Spleen (tissue), 11 donors: ENCODE measurements around the gene CNDP2. TPM values are rescaled to one million over a fixed set of nuclear protein-coding genes. Genes with fewer than 3 reads are reported as not detected.

Experiments used
- DNase-seq: peaks from one replicate; pipeline ENCODE4 v3.0.0-alpha.2; 2020
- H3K27ac ChIP-seq, 8 donors: fragments of 200-600 bp; sonication (generic) in 7 of 8; 1 replicate in 4 of 8; 2 replicates in 4 of 8; pipeline versions ENCODE4 v1.5.0 to v1.8.0; 2016 to 2021; ENCODE audit warnings: inconsistent platforms in 4 of 8, mild to moderate bottlenecking in 4 of 8, moderate library complexity in 1 of 8
- H3K27me3 ChIP-seq, 7 donors: fragments of 200-600 bp; sonication (generic) in 6 of 7; replicated peaks in 1 of 7; 1 replicate in 4 of 7; 2 replicates in 3 of 7; pipeline versions ENCODE4 v1.5.0 to v1.8.0; 2016 to 2021; ENCODE audit warnings: inconsistent platforms in 3 of 7, mild to moderate bottlenecking in 1 of 7
- H3K36me3 ChIP-seq, 6 donors: fragments of 200-600 bp; sonication (generic) in 5 of 6; 1 replicate in 4 of 6; 2 replicates in 2 of 6; pipeline versions ENCODE4 v1.5.0 to v1.8.0; 2016 to 2021; ENCODE audit warnings: inconsistent platforms in 2 of 6
- H3K4me1 ChIP-seq, 6 donors: fragments of 200-600 bp; sonication (generic) in 5 of 6; 1 replicate in 3 of 6; 2 replicates in 3 of 6; pipeline versions ENCODE4 v1.5.0 to v1.8.0; 2016 to 2021; ENCODE audit warnings: inconsistent platforms in 3 of 6
- H3K4me3 ChIP-seq, 8 donors: fragments of 200-600 bp; sonication (generic) in 7 of 8; 1 replicate in 4 of 8; 2 replicates in 4 of 8; pipeline versions ENCODE4 v1.5.0 to v1.8.0; 2016 to 2021; ENCODE audit warnings: inconsistent platforms in 4 of 8, mild to moderate bottlenecking in 4 of 8, moderate library complexity in 2 of 8
- H3K9me3 ChIP-seq, 8 donors: fragments of 200-600 bp; sonication (generic) in 7 of 8; 1 replicate in 4 of 8; 2 replicates in 4 of 8; pipeline versions ENCODE4 v1.5.0 to v1.8.0; 2016 to 2021; ENCODE audit warnings: inconsistent platforms in 4 of 8
- POLR2A ChIP-seq, 3 donors: fragments of 450-650 bp; IDR thresholded peaks; one replicate each; pipeline ENCODE4 v1.5.1; 2017; ENCODE audit warnings: antibody characterized with exemption in 3 of 3, mild to moderate bottlenecking in 1 of 3
- POLR2AphosphoS5 ChIP-seq, 3 donors: sonication (generic); formaldehyde crosslinking; IDR thresholded peaks; one replicate each; pipeline ENCODE4 v1.5.1; 2017; ENCODE audit warnings: antibody characterized with exemption in 3 of 3
- WGBS, 5 donors: extraction: QIAGEN DNeasy Blood & Tissue Kit in 3 of 5; methylation state at CpG; one replicate each; pipeline versions ENCODE4 v1.1.5 to v1.1.7; 2013 to 2018; 5-methylcytosine and 5-hydroxymethylcytosine counted together
- intact Hi-C: fragments of 100-400 bp; cut with DNase I; formaldehyde crosslinking; loops from one replicate; pipeline ENCODE4 v1.15.0; 2023; ENCODE audit warnings: low total_unique reads
- polyA plus RNA-seq, 3 donors: library from polyadenylated mRNA; stranded (reverse); fragments of 200-250 nt; gene quantifications; one replicate each; pipeline ENCODE4 v1.2.1, GENCODE V29; 2013
- total RNA-seq, 7 donors: library from RNA; depleted of rRNA in 3 of 7; stranded (reverse); fragments of >200 nt in 3 of 7; fragmentation: NEBNext Ultra II Directional in 4 of 7; extraction: Animal tissue kit (Norgen Biotek cat#: 25700) in 4 of 7; gene quantifications; one replicate each; pipeline versions ENCODE4 v1.1.0 to v1.2.1, GENCODE V29; 2016 to 2021
- TF ChIP-seq, protein P1 (sequence below), 11 experiments: fragments of 200-600 bp in 7 of 11; fragments of 450-650 bp in 4 of 11; sonication (generic) in 4 of 11; IDR thresholded peaks in 8 of 11; conservative IDR thresholded peaks in 3 of 11; 1 replicate in 7 of 11; 2 replicates in 4 of 11; pipeline versions ENCODE4 v1.4.0 to v1.8.0; 2016 to 2021; ENCODE audit warnings: antibody characterized with exemption in 11 of 11, inconsistent platforms in 4 of 11, mild to moderate bottlenecking in 1 of 11
- donor health status: healthy with polysubstance abuse.
- donor health status: DM: no; HTN: no; CAD: no; lungs with moderate emphysema.
- donor health status: DM: no; HTN: no; CAD: no.
- donor health status: Bipolar disorder and iron deficiency.
- donor health status: healthy.
- donor health status: DM: no; HTN: no; CAD: no.
- donor health status: DM: yes; HTN: yes; CAD: no.

The CNDP2 gene
- total and polyA plus RNA-seq, 10 donors: 102 to 310 (median 271) TPM

DNA sequence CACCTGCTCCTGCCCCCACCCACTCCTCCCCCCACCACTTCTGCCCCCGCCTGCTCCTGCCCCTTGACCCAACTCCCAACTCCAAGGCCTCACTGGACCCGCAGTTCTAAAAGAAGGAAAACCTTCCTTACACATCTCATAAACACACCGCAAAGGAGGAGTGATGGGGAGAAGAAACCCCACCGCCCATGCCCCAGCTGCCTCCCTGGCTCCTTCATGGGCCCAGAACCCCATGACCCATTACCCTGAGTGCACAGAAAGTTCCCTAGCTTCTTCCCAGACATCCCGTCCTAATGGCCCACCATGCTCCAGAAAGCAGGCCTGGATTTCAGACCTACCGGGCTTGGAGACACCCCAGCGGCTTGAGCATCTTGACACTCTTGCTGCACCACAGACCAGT, 17.8 kb upstream of the CNDP2 start:
- WGBS, 5 donors: 91 to 97% (median 94%) methylated on average over 7 of the region's 7 CpGs
- H3K9me3 ChIP-seq: no peaks in the 10 kb centered on the region
- no peak overlapping the region for H3K27ac ChIP-seq
- H3K4me3 ChIP-seq: no peak overlapping the region
- DNase-seq: no peak
- no peaks in the 10 kb centered on the region for H3K36me3 ChIP-seq
- intact Hi-C loops: no loop called here
- H3K27me3 ChIP-seq: no peaks in the 10 kb centered on the region
- H3K4me1 ChIP-seq: peaks cover 0 to 10% (median 0%) of the 10 kb centered on the region in 6 donors
- TF ChIP-seq POLR2A (IDR thresholded peaks at IDR 0.05) (no peak), POLR2AphosphoS5 (IDR thresholded peaks at IDR 0.05) (no peak)
- TF ChIP-seq, protein P1, sequence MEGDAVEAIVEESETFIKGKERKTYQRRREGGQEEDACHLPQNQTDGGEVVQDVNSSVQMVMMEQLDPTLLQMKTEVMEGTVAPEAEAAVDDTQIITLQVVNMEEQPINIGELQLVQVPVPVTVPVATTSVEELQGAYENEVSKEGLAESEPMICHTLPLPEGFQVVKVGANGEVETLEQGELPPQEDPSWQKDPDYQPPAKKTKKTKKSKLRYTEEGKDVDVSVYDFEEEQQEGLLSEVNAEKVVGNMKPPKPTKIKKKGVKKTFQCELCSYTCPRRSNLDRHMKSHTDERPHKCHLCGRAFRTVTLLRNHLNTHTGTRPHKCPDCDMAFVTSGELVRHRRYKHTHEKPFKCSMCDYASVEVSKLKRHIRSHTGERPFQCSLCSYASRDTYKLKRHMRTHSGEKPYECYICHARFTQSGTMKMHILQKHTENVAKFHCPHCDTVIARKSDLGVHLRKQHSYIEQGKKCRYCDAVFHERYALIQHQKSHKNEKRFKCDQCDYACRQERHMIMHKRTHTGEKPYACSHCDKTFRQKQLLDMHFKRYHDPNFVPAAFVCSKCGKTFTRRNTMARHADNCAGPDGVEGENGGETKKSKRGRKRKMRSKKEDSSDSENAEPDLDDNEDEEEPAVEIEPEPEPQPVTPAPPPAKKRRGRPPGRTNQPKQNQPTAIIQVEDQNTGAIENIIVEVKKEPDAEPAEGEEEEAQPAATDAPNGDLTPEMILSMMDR (IDR thresholded peaks at IDR 0.05 in 8 of 11, conservative IDR thresholded peaks at IDR 0.05 in 3 of 11): no peak

DNA sequence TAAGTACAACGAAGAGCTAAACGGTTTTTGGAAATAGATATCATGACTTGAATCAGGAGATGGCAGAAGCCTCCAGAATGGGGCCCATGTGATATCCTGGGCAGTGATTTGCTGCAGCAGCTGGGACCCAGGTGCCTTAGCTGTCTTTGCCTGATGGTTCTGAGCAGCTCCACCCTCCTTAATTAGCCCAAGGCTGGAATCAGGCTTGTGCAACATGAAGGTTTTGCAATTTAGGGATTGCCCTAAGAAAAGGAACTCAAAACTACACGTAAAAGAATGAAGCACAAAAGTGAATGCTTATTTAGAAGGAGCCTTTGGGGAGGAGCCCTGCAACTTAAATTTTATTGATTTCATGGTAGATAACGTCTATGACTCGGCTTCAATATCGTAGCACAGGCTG, 17.3 kb upstream of the CNDP2 start:
- no peak for DNase-seq
- Histone ChIP-seq H3K27ac (peak overlapping the region in 3 of 8 donors; percentile 23 to 59 (median 41)), H3K9me3 (no peaks in the 10 kb centered on the region), H3K36me3 (no peaks in the 10 kb centered on the region), H3K4me1 (peaks cover 0 to 10% (median 0%) of the 10 kb centered on the region in 6 donors), H3K4me3 (no peak overlapping the region), H3K27me3 (no peaks in the 10 kb centered on the region)
- 77 to 89% (median 79%) methylated on average over 6 of the region's 6 CpGs for whole genome bisulfite sequencing, 5 donors
- intact Hi-C loops: no loop called here
- TF ChIP-seq, protein P1 (IDR thresholded peaks at IDR 0.05 in 8 of 11, conservative IDR thresholded peaks at IDR 0.05 in 3 of 11): no peak
- no peak for TF ChIP-seq POLR2AphosphoS5 (IDR thresholded peaks at IDR 0.05)
- TF ChIP-seq POLR2A (IDR thresholded peaks at IDR 0.05): no peak

DNA sequence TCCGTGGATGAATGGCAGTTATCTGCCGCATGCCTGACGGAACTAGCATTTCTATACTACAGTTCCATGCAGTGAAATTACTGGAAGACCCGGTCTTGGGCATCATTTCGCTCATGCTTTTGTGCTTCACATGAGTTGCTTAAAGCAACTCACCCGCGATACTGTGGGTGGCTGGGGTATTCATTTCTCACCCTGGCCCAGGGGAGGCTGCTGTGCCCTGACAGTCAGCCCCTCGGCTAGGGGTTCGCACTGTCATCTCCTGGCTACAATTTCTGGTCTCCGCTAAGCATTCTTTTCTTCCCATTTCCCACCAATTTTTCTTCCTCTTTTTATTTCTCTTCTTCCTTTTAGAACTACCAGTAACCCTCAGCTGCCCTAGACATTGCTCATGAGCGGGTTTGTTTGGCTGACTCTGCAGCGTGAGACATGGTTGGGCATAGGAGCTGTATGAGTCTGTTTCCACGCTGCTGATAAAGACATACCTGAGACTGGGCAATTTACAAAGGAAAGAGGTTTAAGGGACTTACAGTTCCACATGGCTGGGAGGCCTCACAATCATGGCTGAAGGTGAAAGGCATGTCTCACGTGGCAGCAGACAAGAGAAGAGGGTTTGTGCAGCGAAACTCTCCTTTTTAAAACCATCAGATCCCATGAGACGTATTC, 16.5 kb upstream of the CNDP2 start:
- TF ChIP-seq POLR2A (IDR thresholded peaks at IDR 0.05): no peak
- TF ChIP-seq POLR2AphosphoS5 (IDR thresholded peaks at IDR 0.05): no peak
- TF ChIP-seq, protein P1 (IDR thresholded peaks at IDR 0.05 in 8 of 11, conservative IDR thresholded peaks at IDR 0.05 in 3 of 11): no peak
- no peak for DNase-seq
- Histone ChIP-seq H3K27me3 (no peaks in the 10 kb centered on the region), H3K36me3 (no peaks in the 10 kb centered on the region), H3K4me3 (no peak overlapping the region), H3K4me1 (peaks cover 0 to 13% (median under 1%) of the 10 kb centered on the region in 6 donors), H3K27ac (peak overlapping the region in 3 of 8 donors; percentile 23 to 59 (median 41)), H3K9me3 (no peaks in the 10 kb centered on the region)
- intact Hi-C loops: no loop called here
- WGBS, 5 donors: 80 to 85% (median 82%) methylated on average over 16 of the region's 16 CpGs

DNA sequence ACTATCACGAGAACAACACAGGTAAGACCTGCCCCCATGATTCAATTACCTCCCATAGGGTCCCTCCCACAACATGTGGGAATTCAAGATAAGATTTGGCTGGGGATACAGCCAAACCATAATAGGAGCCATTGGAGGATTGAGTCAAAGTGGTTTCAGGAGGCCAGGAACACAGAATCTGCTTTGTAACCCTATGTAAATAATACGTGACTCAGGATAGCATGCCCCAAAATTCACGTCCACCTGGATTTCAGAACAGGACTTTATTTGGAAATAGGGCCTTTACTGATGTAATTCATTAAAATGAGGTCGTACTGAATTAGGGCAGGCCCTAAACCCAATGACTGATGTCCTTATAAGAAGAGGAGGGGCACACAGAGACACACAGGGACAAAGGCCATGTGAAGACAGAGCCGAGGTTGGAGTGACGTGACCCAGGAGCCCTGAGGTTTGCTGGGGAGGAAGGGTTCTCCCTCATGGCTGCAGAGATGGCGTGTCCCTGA, 16.0 kb upstream of the CNDP2 start:
- Histone ChIP-seq H3K27ac (peak overlapping the region in 3 of 8 donors; percentile 13 to 59 (median 41)), H3K4me3 (no peak overlapping the region), H3K36me3 (no peaks in the 10 kb centered on the region), H3K27me3 (no peaks in the 10 kb centered on the region), H3K9me3 (no peaks in the 10 kb centered on the region), H3K4me1 (peaks cover 0 to 17% (median 3%) of the 10 kb centered on the region in 6 donors)
- DNase-seq: no peak
- TF ChIP-seq, protein P1 (IDR thresholded peaks at IDR 0.05 in 8 of 11, conservative IDR thresholded peaks at IDR 0.05 in 3 of 11): no peak
- intact Hi-C loops: no loop called here
- 80 to 89% (median 85%) methylated on average over 7 of the region's 7 CpGs for WGBS, 5 donors
